Nephron (organoid): ENCODE results near the gene SGPP2.

ENCODE experiments used
- H3K27ac Mint-ChIP-seq, 3 experiments: 2 replicates each; pipeline ENCODE4 v1.8.0; 2020; ENCODE audit warnings: mixed read lengths in 3 of 3, mild to moderate bottlenecking in 2 of 3, moderate library complexity in 1 of 3
- H3K27me3 Mint-ChIP-seq: 2 replicates; pipeline ENCODE4 v1.8.0; 2021; ENCODE audit warnings: low read depth, mild to moderate bottlenecking, moderate library complexity, mixed read lengths
- H3K36me3 Mint-ChIP-seq: 2 replicates; pipeline ENCODE4 v1.8.0; 2020; ENCODE audit warnings: low read depth, mixed read lengths
- H3K4me1 Mint-ChIP-seq: 2 replicates; pipeline ENCODE4 v1.8.0; 2020; ENCODE audit warnings: mixed read lengths
- H3K4me3 Mint-ChIP-seq, 3 experiments: 2 replicates each; pipeline ENCODE4 v1.8.0; 2020; ENCODE audit warnings: mild to moderate bottlenecking in 3 of 3, mixed read lengths in 3 of 3, moderate library complexity in 2 of 3
- H3K9me3 Mint-ChIP-seq: 2 replicates; pipeline ENCODE4 v1.8.0; 2020; ENCODE audit warnings: mixed read lengths
- TF ChIP-seq, protein P1 (sequence below), 3 experiments: fragments of 200-600 bp; sonication (generic); IDR thresholded peaks; one replicate each; pipeline ENCODE4 v1.5.0; 2021; ENCODE audit warnings: antibody characterized with exemption in 3 of 3; ENCODE audit not compliant: unreplicated experiment in 3 of 3

Gene SGPP2

DNA sequence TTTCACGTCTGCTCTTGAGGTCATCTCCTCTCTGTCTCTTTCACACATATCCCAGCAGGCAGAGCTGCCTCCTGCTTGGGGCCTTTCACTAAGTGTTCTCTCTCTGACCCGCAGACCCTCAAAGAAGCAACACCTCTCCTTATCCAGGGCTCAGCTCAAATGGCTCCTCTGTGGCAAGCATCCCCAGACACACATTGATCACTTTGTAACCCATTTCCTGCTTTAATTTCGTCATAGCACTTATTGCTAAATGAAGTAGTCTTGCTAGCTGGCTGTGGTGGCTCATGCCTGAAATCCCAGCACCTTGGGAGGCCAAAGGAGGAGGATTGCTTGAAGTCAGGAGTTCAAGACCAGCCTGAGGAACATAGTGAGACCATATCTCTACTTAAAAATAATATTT lies 41.4 kb downstream of the SGPP2 start:
- TF ChIP-seq, protein P1, sequence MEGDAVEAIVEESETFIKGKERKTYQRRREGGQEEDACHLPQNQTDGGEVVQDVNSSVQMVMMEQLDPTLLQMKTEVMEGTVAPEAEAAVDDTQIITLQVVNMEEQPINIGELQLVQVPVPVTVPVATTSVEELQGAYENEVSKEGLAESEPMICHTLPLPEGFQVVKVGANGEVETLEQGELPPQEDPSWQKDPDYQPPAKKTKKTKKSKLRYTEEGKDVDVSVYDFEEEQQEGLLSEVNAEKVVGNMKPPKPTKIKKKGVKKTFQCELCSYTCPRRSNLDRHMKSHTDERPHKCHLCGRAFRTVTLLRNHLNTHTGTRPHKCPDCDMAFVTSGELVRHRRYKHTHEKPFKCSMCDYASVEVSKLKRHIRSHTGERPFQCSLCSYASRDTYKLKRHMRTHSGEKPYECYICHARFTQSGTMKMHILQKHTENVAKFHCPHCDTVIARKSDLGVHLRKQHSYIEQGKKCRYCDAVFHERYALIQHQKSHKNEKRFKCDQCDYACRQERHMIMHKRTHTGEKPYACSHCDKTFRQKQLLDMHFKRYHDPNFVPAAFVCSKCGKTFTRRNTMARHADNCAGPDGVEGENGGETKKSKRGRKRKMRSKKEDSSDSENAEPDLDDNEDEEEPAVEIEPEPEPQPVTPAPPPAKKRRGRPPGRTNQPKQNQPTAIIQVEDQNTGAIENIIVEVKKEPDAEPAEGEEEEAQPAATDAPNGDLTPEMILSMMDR (IDR thresholded peaks at IDR 0.05; ENCODE audit: unreplicated experiment in 3 of 3) = no peak
- Mint-ChIP-seq H3K9me3 (peaks cover 8% of the 10 kb centered on the region), H3K4me3 (no peak overlapping the region), H3K27ac (peak overlapping the region in 2 of 3 experiments; percentile 18 to 35), H3K36me3 (peaks cover 4% of the 10 kb centered on the region), H3K27me3 (peaks cover 9% of the 10 kb centered on the region), H3K4me1 (peaks cover 33% of the 10 kb centered on the region)

- Mint-ChIP-seq H3K4me1 (peaks cover 40% of the 10 kb centered on the region), H3K36me3 (no peaks in the 10 kb centered on the region), H3K9me3 (no peaks in the 10 kb centered on the region), H3K4me3 (no peak overlapping the region), H3K27ac (peak overlapping the region; percentile 43 to 83 (median 53)), H3K27me3 (peaks cover 9% of the 10 kb centered on the region)
- TF ChIP-seq, protein P1 (IDR thresholded peaks at IDR 0.05; ENCODE audit: unreplicated experiment in 3 of 3) = no peak
These were observed 44.0 kb downstream of the SGPP2 start for GRCh38 chr2:222468346-222468745.

GRCh38 chr2:222470802-222471468 lies 46.6 kb downstream of the SGPP2 start:
- no peaks in the 10 kb centered on the region for H3K9me3 Mint-ChIP-seq
- peaks cover 29% of the 10 kb centered on the region for H3K4me1 Mint-ChIP-seq
- TF ChIP-seq, protein P1 (IDR thresholded peaks at IDR 0.05; ENCODE audit: unreplicated experiment in 3 of 3) = no peak
- no peaks in the 10 kb centered on the region for H3K36me3 Mint-ChIP-seq
- H3K27me3 Mint-ChIP-seq = peaks cover 5% of the 10 kb centered on the region
- no peak overlapping the region for H3K4me3 Mint-ChIP-seq
- peak overlapping the region; percentile 8 to 56 (median 28) for H3K27ac Mint-ChIP-seq

- Mint-ChIP-seq H3K27ac (peak overlapping the region in 1 of 3 experiments; percentile 1), H3K4me1 (peaks cover 31% of the 10 kb centered on the region), H3K36me3 (no peaks in the 10 kb centered on the region)
These were observed 53.7 kb downstream of the SGPP2 start for GRCh38 chr2:222477962-222478608.

GRCh38 chr2:222479859-222480258 lies 55.5 kb downstream of the SGPP2 start:
- Mint-ChIP-seq H3K27me3 (peaks cover 14% of the 10 kb centered on the region), H3K27ac (peak overlapping the region in 1 of 3 experiments; percentile 52), H3K9me3 (no peaks in the 10 kb centered on the region), H3K36me3 (no peaks in the 10 kb centered on the region), H3K4me1 (peaks cover 48% of the 10 kb centered on the region), H3K4me3 (no peak overlapping the region)
- TF ChIP-seq, protein P1 (IDR thresholded peaks at IDR 0.05; ENCODE audit: unreplicated experiment in 3 of 3) = no peak

More at GRCh38 chr2:222477962-222478608, 53.7 kb downstream of the SGPP2 start:
- H3K4me3 Mint-ChIP-seq = no peak overlapping the region
- H3K9me3 Mint-ChIP-seq = no peaks in the 10 kb centered on the region
- H3K27me3 Mint-ChIP-seq = peaks cover 7% of the 10 kb centered on the region
- TF ChIP-seq, protein P1 (IDR thresholded peaks at IDR 0.05; ENCODE audit: unreplicated experiment in 3 of 3) = no peak
